C4-2B (cell line): Measurements from ENCODE around the gene CELSR3.

Experiments
- H3K27ac ChIP-seq: fragments of 450-650 bp; 2 replicates; pipeline ENCODE4 v1.5.1; 2017
- CTCF ChIP-seq: fragments of 450-650 bp; conservative IDR thresholded peaks from 2 replicates; pipeline ENCODE4 v1.5.1; 2017; ENCODE audit warnings: mild to moderate bottlenecking
- ZFX ChIP-seq: fragments of 450-650 bp; IDR thresholded peaks from 2 replicates; pipeline ENCODE4 v1.6.1; 2017

Gene CELSR3

GRCh38 chr3:48601622-48601994, 61.1 kb downstream of the CELSR3 start:
- TF ChIP-seq CTCF (no peak), ZFX (no peak)
- no peak overlapping the region for H3K27ac ChIP-seq

GRCh38 chr3:48600711-48601621, 61.7 kb downstream of the CELSR3 start:
- TF ChIP-seq CTCF (no peak), ZFX (no peak)
- no peak overlapping the region for H3K27ac ChIP-seq

- H3K27ac ChIP-seq, result no peak overlapping the region
- TF ChIP-seq ZFX (no peak), CTCF (no peak)
Measured at GRCh38 chr3:48599509-48600285, 63.0 kb downstream of the CELSR3 start.

- TF ChIP-seq CTCF, result no peak
- no peak for TF ChIP-seq ZFX
- H3K27ac ChIP-seq, result no peak overlapping the region
Measured at GRCh38 chr3:48599077-48599501, 63.6 kb downstream of the CELSR3 start.

GRCh38 chr3:48598323-48599076, 64.2 kb downstream of the CELSR3 start:
- TF ChIP-seq ZFX, result no peak
- TF ChIP-seq CTCF, result no peak
- no peak overlapping the region for H3K27ac ChIP-seq

- no peak overlapping the region for H3K27ac ChIP-seq
Measured at GRCh38 chr3:48597408-48597800, 65.3 kb downstream of the CELSR3 start.

More at GRCh38 chr3:48597408-48597800, 65.3 kb downstream of the CELSR3 start:
- no peak for TF ChIP-seq ZFX
- no peak for TF ChIP-seq CTCF
